Glomerular endothelial cell (primary cell): Measurements from ENCODE around the gene TSPOAP1. TPM values are rescaled to one million over a fixed set of nuclear protein-coding genes. Genes with fewer than 3 reads are reported as not detected.

Source experiments
- DNase-seq: peaks from one replicate; pipeline ENCODE4 v3.0.0-alpha.2; 2011; ENCODE audit warnings: low read depth, low spot score; ENCODE audit errors: extremely low read depth
- total RNA-seq: library from RNA; depleted of rRNA; stranded (reverse); fragments of >200 nt; gene quantifications from 2 replicates; pipeline ENCODE4 v1.2.3, GENCODE V29; 2015

The TSPOAP1 gene
- total RNA-seq, 1 donor from 2014 or later, result 0.06 TPM

DNA sequence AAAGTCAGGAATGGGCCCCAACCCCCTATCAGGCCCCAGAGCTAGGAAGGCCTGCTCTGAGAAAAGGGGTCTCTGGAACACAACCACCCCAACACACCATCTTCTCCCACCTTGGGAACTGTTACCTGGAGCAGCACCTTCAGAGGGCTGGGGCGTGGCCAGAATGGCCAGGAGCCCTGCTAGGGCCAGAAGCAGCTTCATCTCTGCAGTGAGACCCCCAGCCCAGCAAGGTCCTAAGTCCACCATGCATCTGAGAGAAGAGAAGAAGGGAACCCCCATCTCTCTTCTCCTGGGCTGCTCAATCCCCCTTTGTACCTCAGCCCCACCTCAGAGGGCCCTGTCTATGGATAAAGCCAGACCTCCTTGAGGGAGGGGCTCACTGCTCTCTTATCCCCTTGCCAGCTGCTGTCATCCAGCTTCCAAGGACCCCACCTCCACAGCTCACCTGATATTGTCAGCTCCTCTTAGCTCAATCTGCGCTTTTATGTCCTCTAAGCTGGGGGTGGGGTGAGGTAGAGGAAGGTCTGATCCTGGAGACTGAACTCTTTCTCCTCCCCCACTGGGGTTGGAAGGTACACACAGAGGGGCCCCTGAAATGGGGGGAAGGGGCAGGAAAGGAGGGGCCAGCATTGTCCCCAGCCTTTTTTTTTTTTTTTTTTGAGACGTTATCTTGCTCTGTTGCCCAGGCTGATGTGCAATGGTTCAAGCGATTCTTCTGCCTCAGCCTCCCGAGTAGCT, 47.9 kb downstream of the TSPOAP1 start, which contains the start of gene MPO:
MPO (minus strand) TSS at position 456 of the 738 bp plus-strand sequence; CDS start at position 279, 177 bp downstream.
- no peak for DNase-seq

DNA sequence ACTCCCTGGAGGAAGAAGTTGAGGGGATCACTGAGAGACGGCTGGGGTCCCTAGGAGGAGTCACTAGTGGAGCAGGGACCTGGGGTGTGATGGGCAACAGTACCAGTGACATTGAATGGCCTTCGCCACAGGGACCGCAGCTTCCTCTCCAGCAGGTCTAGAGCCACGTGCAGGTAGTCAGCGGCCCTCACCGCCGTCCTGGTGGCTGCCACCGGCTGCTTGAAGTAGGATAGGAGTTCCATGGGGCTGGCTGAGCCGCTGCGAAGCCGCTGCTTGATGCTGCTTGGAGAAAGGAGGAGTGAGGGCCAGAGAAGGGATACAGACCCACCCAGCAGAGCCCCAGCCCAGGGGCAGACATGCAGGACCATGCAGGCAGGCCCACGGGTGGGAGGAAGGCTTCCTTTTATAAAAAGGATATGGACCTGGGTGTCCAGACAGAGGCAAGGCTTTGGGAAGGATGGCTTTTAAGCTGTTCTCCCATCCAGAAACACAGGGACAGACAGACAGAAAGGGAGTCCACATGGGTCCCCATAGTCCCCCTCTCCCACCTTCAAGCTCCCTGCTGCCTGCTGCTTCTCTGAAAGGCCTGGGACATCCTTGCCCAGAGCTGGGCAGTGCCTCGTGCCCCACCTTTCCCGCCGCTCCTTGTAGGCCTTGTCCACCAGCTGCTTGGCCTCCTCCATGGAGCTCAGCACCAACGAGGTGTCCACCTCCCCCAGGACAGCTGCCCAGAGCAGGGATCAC, 48.7 kb downstream of the TSPOAP1 start:
- DNase-seq, result no peak

DNA sequence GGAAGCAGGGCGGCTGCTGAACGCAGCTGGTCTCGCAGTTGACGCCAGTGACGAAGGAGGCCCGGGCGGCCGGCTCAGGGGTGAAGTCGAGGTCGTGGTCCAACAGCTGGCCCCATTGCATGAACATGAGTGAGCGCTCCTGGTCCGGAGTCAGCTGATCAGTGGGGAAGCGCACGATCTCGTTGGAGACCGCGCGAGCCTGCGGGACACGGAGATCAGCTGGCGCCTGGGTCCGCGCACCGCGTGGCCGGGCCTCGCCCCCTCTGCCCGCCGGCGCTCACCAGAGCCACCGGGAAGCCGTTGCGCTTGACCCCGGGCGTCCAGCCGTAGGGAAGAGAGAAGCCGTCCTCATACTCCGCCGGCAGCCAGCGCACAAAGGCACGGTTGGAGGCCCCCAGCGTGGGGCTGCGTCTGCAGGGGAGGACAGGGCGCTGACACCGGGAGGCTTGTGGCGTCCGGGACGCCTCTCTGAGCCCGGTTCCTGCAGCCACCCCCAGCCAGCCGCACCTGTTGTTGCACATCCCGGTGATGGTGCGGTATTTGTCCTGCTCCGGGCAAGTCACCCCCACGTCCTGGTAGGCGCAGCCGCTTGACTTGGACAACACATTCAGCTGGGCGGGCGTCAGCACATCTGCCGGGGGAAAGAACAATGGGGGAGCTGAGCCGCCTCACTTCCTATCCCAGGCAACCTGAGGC, 49.4 kb downstream of the TSPOAP1 start:
- DNase-seq, result no peak

DNA sequence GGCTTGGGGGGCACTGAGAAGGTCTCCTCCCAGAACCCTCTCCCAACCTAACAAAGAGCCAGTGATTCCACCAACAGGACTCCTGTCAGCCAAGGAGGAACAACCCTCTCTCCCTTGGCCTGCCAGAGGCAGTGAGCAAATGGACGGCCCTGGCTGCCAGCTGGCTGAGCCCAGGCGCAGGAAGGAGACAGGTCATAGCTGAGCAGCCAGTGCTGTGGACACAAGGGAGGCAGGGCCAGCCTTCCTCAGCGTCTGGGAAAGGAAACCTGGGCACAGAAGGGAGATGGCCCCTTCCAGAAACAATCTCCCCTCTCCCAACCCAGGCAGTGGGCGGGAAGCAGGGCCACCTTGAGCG, 50.0 kb downstream of the TSPOAP1 start:
- DNase-seq, result no peak

DNA sequence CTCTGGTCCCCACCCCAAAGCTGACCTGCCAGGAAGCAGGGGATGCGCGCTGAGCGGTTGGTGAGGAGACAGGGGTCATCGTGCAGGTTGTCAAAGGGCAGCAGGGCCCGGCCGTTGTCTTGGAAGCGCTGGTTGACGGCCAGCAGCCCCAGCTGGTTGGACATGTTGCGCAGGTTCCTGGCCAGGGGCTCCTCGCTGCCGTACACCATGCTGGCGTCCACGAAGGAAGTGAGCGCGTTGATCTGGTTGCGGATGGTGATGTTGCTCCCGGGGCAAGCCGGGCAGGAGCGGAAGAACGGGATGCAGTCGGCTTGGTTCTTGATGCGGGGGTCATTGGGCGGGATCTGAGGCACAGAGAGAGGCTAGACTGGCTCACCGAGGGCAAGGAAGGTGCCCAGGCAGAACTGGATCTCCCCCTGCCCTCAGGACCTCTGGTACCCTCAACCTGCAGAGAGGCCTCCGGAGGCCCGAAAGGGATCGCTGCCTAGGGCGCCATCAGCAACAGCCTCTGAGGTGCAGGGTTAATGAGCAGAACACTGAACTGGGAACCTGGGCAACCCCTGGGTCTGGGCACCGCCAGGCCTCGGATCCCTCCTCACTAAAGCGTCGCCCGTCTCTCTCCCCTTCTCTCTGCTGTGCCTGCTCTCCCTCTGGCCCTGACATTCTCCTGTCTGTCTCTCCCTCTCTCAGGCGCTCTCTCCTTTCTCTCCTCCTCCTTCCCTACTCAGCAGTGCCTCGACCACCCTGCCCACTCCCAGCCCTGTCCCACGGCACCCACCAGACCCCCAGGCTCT, 50.6 kb downstream of the TSPOAP1 start:
- no peak for DNase-seq

DNA sequence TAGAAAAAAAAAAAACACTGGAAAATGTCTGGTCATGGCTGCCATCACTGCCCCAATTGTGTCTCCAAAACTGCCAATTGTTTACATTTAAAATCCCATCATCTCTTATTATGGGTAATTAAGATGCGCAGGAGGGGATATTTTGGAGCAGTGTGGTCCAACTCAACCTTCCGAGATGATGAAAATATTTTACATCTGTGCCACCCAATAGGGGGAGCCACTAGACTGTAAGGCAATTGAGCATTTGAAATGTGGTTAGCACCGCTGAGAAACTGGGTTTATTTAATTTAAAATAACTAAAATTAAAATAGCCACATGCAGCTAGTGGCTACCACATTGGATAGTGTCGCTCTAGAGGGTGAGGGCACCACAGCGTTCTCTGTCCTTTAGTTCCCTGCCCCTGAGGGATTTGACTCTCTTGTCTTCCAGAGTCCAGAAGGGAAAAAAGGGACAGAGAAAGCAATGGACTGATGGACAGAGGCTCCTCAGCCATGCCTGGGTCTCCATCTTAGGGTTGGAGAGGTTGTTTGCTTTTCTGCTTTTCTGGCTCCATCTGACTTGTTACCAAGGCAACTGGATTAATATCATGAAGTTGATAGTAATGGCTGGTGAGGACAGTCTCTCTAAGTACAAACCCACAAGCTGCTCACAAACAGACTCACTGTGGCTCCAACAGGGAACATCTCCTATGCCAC, 51.3 kb downstream of the TSPOAP1 start:
- DNase-seq, result no peak

DNA sequence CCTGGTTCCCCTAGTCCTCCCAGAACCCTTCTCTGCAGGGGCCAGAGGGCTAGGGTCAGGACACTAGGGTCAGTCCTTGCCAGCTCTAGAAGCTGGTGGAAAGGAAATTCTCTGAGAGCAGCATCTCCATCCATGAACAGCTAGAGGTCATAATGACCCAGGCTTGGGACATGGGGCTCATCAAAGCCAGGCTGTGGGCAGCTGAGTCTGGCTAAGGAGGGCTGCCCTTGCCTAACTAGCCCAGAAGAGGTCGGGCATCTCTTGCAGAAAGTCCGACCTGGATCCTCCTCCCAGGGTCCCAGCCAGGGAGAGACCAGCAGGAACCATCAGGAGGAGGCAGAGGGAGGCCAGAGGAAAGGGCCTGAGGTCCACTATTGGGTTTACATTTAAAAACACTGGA, 52.2 kb downstream of the TSPOAP1 start:
- no peak for DNase-seq

DNA sequence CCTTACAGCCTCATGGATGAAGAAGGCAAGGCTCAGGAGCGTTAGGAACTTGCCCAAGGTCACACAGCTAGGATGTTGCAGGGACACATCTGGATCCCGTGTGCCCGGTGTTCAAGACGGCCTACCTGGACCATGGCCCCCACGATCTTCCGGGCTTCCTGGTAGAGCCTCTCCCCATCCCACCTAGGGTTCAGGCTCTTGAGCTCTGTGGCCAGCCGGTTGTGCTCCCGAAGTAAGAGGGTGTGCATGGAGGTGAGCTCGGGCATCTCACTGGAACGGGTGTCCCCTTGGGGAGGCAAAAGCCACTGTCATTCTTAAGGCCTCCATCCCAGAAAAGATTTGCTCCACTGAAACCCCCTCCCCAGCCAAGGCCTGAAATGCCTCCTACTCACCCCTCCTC, 53.2 kb downstream of the TSPOAP1 start:
- no peak for DNase-seq

DNA sequence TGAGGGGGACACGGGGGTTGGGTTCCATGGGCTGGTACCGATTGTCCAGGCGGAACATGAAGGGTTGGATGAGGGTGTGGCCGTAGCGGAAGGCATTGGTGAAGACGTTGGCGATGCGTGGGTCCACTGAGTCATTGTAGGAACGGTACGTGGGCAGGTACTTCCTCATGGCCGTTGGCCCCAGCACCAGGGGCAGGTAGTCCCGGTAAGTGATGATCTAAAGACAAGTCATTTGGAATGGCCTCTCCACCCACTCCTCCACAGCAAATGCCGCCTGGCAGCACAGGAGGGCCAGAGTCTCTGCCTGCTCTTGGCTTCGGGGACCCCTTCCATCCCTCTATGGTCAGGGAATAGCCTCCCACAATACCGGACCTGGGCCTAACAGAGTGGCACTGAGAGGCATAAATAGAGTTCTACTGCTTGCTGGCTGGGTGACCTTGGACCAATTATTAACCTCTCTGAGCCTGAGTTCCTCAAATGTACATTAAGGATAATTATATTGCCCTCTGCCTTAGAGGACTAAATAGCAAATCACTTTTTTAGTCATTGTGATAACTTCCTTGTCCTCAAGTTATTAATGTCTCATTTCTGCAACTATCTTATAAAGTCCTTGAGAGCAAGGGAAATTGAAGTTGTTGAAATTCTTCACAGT, 55.0 kb downstream of the TSPOAP1 start:
- DNase-seq, result no peak

DNA sequence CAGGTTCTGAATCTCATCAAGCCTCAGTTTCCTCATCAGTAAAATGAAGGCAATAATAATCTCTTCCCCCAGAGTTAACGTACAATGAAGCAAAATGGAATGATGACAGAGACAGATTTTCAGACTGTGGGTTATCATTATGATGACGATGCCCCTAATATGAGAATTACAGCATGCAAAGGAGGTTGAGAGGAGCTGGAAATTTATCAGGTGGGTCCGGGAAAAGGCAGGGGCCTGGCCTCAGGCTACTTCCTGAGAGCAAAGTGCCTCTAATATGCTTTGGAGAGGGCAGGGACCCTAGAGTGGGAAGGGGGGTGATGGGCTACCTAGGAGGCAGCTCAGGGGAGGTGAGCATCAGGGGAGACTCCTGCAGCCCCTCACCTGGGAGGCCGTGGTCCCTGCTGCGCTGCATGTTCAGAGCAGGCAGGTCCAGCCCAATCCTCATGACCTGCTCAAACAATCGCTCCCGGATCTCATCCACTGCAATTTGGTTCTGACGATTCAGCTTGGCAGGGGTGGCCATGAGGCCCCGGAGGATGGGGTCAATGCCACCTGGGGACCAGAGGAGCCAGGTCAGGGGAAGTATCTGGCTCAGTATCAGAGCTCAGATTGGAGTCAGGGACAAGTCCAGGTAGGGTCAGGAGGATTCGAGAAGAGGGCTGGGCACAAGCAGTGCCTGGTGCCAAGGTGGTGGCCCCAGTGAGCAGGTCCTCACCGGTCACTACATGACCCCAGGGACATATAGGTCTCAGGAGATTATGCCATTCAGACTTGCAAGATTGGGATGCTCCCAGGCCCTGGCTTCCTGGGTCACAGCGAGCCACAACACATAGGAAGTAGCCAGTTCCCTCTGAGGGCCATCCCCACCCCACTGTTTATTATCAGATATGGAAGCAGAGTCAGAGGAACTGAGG, 56.0 kb downstream of the TSPOAP1 start:
- DNase-seq, result no peak

DNA sequence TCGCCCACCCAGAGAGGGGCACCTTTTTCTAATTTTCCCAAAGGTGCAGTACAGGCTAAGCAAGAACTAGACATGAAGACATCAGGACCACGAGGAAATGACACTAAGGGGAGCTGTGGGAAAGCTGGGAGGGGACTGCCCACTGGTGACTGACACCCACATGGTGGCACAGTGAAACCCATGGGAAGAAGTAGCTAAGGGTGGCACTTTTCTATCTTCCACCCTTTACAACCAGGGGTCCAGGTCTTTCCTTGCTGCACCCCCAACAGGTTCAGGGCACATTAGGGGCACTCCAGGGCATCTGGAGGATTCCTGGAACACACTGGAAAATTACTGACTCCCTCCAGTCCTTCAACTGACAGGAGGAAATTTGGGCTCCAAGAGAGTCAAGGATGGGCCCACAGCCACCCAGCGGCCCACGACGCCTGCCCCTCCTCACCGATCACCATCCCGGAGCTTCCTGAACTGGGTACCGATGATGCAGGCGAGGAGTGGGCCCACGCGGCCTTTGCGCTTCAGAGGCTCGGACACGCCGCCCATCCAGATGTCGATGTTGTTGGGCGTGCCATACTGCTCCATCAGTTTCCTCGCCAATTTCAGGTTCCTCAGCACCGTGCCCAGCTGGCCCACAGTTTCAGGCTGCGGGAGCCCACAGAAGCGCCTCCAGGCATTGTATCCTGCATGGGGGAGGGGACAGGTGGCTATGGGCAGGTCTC, 57.2 kb downstream of the TSPOAP1 start:
- DNase-seq, result no peak

DNA sequence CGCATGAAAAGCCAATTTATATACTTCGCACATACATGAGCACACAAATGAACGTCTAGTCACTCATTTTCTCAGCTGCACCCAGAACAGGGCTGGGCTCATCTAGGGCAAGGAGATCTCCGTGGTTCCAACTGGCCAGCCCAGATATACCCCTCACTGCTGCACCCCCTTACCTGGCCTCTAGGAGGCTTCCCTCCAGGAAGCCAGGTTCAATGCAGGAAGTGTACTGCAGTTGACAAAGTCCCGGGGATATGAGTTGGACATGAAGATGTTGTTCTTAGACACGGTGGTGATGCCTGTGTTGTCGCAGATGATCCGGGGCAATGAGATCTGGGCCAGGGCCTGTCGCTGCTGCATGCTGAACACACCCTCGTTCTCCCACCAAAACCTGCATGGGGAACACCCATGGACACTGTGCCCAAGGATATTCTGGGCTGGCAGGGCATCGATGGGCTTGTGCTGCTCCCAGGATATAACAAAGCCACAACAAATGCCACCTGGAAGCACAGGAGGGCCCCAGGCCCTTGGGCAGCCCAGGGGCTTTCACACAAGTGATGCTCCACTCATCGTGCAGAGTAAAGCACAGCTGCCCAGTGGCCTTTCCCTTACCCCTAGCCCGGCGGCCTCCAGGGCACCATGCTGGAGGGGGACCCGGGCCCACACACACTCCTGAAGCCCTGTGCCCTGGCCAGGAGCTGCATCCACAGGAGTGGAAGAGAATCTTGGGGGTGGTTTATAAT, 57.9 kb downstream of the TSPOAP1 start:
- no peak for DNase-seq

DNA sequence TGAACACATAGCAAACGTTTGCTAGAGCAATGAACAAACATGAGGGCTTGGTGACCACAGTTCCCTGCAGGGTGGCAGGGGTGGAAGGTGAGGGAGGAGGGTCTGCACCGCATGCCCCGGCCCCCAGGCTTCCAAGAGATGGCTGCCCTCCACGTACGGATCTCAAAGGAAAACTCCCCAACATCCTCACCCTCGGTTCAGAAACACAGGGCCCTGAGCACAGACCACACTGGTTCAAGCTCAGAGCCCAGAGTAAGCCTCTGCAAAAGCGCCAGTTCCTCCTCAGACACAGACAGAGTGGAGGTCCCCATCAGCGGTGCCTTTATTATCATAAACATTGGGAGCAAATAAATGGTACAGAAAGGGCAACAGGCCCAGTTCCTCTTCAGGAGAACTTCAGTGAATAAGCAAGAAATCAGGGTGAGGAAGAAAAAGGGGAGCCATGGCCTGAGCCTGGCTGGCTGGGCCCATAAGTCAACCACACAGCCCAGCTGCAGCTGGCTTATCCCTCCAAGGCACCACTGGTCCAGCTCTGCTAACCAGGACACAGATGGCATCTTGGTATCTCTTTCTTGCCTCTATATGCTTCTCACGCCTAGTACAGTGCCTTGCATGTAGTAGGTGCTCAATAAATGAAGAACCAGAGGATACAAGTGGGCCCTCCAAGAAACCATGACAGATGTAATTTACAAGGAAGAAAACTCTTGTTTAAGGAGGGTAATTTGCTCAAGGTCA, 58.9 kb downstream of the TSPOAP1 start:
- no peak for DNase-seq

DNA sequence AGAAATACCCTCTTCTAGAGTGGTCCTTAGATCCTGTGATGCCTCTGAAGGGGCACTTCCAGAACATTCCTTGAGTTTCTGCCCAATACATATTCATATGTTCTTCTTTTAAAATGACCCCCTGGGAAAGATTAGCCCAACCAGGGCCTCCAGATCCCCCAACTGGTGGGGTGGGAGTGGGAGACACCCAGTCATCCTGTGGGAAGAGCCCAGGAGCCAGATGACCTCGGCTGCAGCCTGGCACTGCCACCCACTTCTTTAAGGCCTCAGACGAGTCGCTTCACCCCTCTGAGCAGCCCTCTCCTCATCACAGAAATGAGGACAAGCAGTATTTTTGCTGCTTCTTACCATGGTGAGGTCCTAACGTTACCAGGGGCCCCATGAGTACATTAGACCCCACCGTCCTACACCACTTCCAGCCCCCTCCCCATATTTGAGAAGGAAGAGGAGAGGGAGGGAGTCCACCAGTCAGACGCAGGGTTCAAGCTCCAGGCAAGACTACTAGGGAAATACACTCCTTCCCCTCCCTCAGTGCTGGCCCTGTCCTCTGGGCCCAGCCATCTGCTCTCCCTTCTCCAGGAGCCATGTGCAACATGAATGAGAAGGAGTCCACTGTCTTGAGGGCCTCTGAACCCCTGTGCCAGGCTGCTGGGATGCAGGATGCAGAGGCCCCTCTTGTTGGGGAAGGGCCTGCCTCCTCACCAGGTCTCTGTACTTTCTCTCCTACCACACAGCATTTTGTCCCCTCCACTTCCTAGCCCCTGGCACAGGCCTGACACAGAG, 59.6 kb downstream of the TSPOAP1 start:
- DNase-seq, result no peak

DNA sequence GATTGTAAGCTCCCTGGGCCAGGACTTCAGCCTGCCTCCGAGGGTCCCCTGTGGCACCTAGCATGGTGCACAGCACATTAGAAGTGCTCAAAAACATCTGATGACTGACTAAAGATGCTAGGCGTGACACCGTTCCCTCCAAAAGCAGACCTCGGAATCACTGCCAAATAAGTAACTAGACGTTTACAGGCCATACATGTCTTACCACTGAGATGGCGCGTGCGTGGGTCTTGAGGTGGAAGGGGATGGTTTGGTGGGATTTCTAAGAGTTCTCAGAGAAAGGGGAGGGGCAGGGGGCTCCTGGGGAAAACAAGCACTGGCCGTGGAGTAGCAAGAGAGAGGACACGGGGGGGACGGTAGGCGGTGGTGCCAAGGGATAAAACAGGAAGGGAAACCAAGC, 60.3 kb downstream of the TSPOAP1 start:
- DNase-seq, result no peak
